GM23338 (cell line): ENCODE data around the gene ANKH.

Source experiments
- CTCF ChIP-seq, 2 experiments: fragments of 200-600 bp in 1 of 2; sonication (generic) in 1 of 2; conservative IDR thresholded peaks; 2 replicates each; pipeline versions ENCODE4 v1.5.1 to v1.6.1; 2016 to 2017; ENCODE audit warnings: antibody characterized with exemption in 2 of 2, low read depth in 2 of 2, mild to moderate bottlenecking in 2 of 2, moderate library complexity in 1 of 2
- EZH2 ChIP-seq: fragments of 200-600 bp; sonication (generic); IDR thresholded peaks from one replicate; pipeline ENCODE4 v1.8.0; 2017; ENCODE audit warnings: antibody characterized with exemption, mild to moderate bottlenecking, low read depth; ENCODE audit not compliant: unreplicated experiment
- EZH2phosphoT487 ChIP-seq: fragments of 200-600 bp; sonication (generic); IDR thresholded peaks from one replicate; pipeline ENCODE4 v1.8.1; 2018; ENCODE audit warnings: antibody characterized with exemption; ENCODE audit not compliant: unreplicated experiment
- POLR2AphosphoS5 ChIP-seq: IDR thresholded peaks from 2 replicates; pipeline ENCODE4 v1.6.1; 2016; ENCODE audit warnings: antibody characterized with exemption, low read depth
- REST ChIP-seq: IDR thresholded peaks from one replicate; pipeline ENCODE4 v1.6.1; 2018; ENCODE audit warnings: antibody characterized with exemption; ENCODE audit not compliant: unreplicated experiment
- ZNF114 ChIP-seq: fragments of 250-450 bp; sonication (Bioruptor Pico); IDR thresholded peaks from 2 replicates; pipeline ENCODE4 v1.5.0; 2020; ENCODE audit warnings: mild to moderate bottlenecking, moderate library complexity

- no peak for TF ChIP-seq REST
- TF ChIP-seq ZNF114 (CRISPR knock-in tag): no peak
- TF ChIP-seq CTCF (conservative IDR thresholded peaks at IDR 0.05; ENCODE audit: low read depth in 2 of 2): no peak
- no peak for TF ChIP-seq EZH2
- no peak for TF ChIP-seq EZH2phosphoT487
- no peak for TF ChIP-seq POLR2AphosphoS5
Observed at GRCh38 chr5:14793851-14794250, 77.7 kb downstream of the ANKH start.
